Sigmoid colon (tissue), 7 donors: Measurements from ENCODE around the gene LILRB2. TPM values are rescaled to one million over a fixed set of nuclear protein-coding genes. Genes with fewer than 3 reads are reported as not detected.
A peak's percentile ranks its signal among the peaks of the same experiment; 100 is the strongest.
"Not testable (repeated sequence)": the region's sequence is repeated elsewhere in the genome, so short reads cannot be mapped to it uniquely, and the experiment has no call there.

Source experiments
- DNase-seq: peaks from one replicate; pipeline ENCODE4 v3.0.0-alpha.2; 2019
- H3K27ac ChIP-seq, 4 donors: fragments of 200-600 bp; sonication (generic); one replicate each; pipeline ENCODE4 v1.5.1; 2016 to 2019; ENCODE audit warnings: mild to moderate bottlenecking in 1 of 4
- H3K27me3 ChIP-seq, 3 donors: fragments of 200-600 bp; sonication (generic); one replicate each; pipeline ENCODE4 v1.5.1; 2019; ENCODE audit warnings: mild to moderate bottlenecking in 1 of 3
- H3K36me3 ChIP-seq, 4 donors: fragments of 200-600 bp; sonication (generic); one replicate each; pipeline ENCODE4 v1.5.1; 2016 to 2019
- H3K4me1 ChIP-seq, 4 donors: fragments of 200-600 bp; sonication (generic); one replicate each; pipeline ENCODE4 v1.5.1; 2017 to 2019
- H3K4me3 ChIP-seq, 4 donors: fragments of 200-600 bp; sonication (generic); one replicate each; pipeline ENCODE4 v1.5.1; 2017 to 2019; ENCODE audit warnings: mild to moderate bottlenecking in 2 of 4, moderate library complexity in 1 of 4
- H3K9me3 ChIP-seq, 4 donors: fragments of 200-600 bp in 3 of 4; sonication (generic) in 3 of 4; one replicate each; pipeline versions ENCODE4 v1.5.1 to v1.6.1; 2013 to 2019
- CTCF ChIP-seq, 4 experiments: fragments of 450-650 bp in 3 of 4; fragments of 200-600 bp in 1 of 4; IDR thresholded peaks; one replicate each; pipeline ENCODE4 v1.5.1; 2016 to 2019; ENCODE audit warnings: antibody characterized with exemption in 4 of 4, mild to moderate bottlenecking in 3 of 4, moderate library complexity in 2 of 4
- EP300 ChIP-seq, 4 donors: sonication (generic); formaldehyde crosslinking; IDR thresholded peaks; one replicate each; pipeline ENCODE4 v1.6.1; 2017; ENCODE audit warnings: antibody characterized with exemption in 4 of 4
- POLR2A ChIP-seq, 2 donors: fragments of 450-650 bp; IDR thresholded peaks; one replicate each; pipeline ENCODE4 v1.6.1; 2016; ENCODE audit warnings: antibody characterized with exemption in 2 of 2, mild to moderate bottlenecking in 2 of 2, moderate library complexity in 2 of 2
- POLR2AphosphoS5 ChIP-seq, 4 donors: sonication (generic); formaldehyde crosslinking; IDR thresholded peaks; one replicate each; pipeline ENCODE4 v1.6.1; 2017; ENCODE audit warnings: antibody characterized with exemption in 4 of 4
- WGBS, 2 donors: extraction: QIAGEN DNeasy Blood & Tissue Kit; methylation state at CpG; one replicate each; pipeline ENCODE4 v1.1.7; 2013; 5-methylcytosine and 5-hydroxymethylcytosine counted together
- intact Hi-C: fragments of 100-400 bp; cut with DNase I; formaldehyde crosslinking; loops from one replicate; pipeline ENCODE4 v1.15.1; 2023
- polyA plus RNA-seq, 3 donors: library from polyadenylated mRNA; stranded (reverse); fragments of 200-250 nt; gene quantifications; one replicate each; pipeline ENCODE4 v1.2.3, GENCODE V29; 2013
- total RNA-seq, 4 donors: library from RNA; depleted of rRNA; stranded (reverse); fragments of >200 nt; gene quantifications; one replicate each; pipeline ENCODE4 v1.1.0, GENCODE V29; 2016
- donor health status: healthy with polysubstance abuse.
- donor health status: Bipolar disorder and iron deficiency.
- donor health status: healthy.

The LILRB2 gene
- total and polyA plus RNA-seq, 7 donors, result 2.4 to 5.9 (median 3.6) TPM

- 58 to 71% methylated on average over 3 of the region's 3 CpGs for WGBS, 2 donors
- no peaks in the 10 kb centered on the region for H3K9me3 ChIP-seq
- DNase-seq, result no peak
Observed at GRCh38 chr19:54245936-54246335, 35.0 kb downstream of the LILRB2 start.

GRCh38 chr19:54243809-54244208 is 37.1 kb downstream of the LILRB2 start:
- 56 to 68% methylated on average over 5 to 7 of the region's 8 CpGs for WGBS, 2 donors
- H3K4me3 ChIP-seq, H3K4me1 ChIP-seq, H3K36me3 ChIP-seq, intact Hi-C loops, DNase-seq, H3K9me3 ChIP-seq, H3K27ac ChIP-seq: not testable (repeated sequence)
- H3K27me3 ChIP-seq, result peaks cover 0 to 13% (median 12%) of the 10 kb centered on the region in 3 donors

More at GRCh38 chr19:54245936-54246335, 35.0 kb downstream of the LILRB2 start:
- intact Hi-C loops, result loop anchor here (2.0 kb wide), 1 partner anchor 23 kb away; the partner anchor contains the start of gene LILRB3
- Histone ChIP-seq H3K4me1 (no peaks in the 10 kb centered on the region), H3K27me3 (peaks cover 0 to 12% (median 5%) of the 10 kb centered on the region in 3 donors), H3K4me3 (no peak overlapping the region), H3K27ac (no peak overlapping the region), H3K36me3 (no peaks in the 10 kb centered on the region)
- no peak for TF ChIP-seq POLR2AphosphoS5 (IDR thresholded peaks at IDR 0.05)
- no peak for TF ChIP-seq EP300 (IDR thresholded peaks at IDR 0.05)
- no peak for TF ChIP-seq POLR2A (IDR thresholded peaks at IDR 0.05)
- TF ChIP-seq CTCF (IDR thresholded peaks at IDR 0.05), result no peak

GRCh38 chr19:54242646-54243045 is 38.3 kb downstream of the LILRB2 start, which contains the start of gene LILRA6:
Gene LILRA6, minus strand, starts transcription at chr19:54242790.
- H3K27ac ChIP-seq, H3K9me3 ChIP-seq, intact Hi-C loops, H3K36me3 ChIP-seq, H3K4me3 ChIP-seq, H3K4me1 ChIP-seq: not testable (repeated sequence)
- WGBS, 2 donors, result 45 to 61% methylated on average over 6 of the region's 6 CpGs
- DNase-seq, result peak; percentile 60
- peaks cover 0 to 13% (median 4%) of the 10 kb centered on the region in 3 donors for H3K27me3 ChIP-seq

GRCh38 chr19:54242234-54242633 is 38.7 kb downstream of the LILRB2 start:
- H3K36me3 ChIP-seq, DNase-seq, H3K4me3 ChIP-seq, H3K4me1 ChIP-seq, H3K27ac ChIP-seq, H3K27me3 ChIP-seq, intact Hi-C loops, H3K9me3 ChIP-seq: not testable (repeated sequence)
- WGBS, 2 donors, result 61 to 70% methylated on average over 4 of the region's 4 CpGs

GRCh38 chr19:54240372-54241336 is 40.3 kb downstream of the LILRB2 start:
- H3K36me3 ChIP-seq, H3K27ac ChIP-seq, H3K4me3 ChIP-seq, H3K9me3 ChIP-seq, H3K27me3 ChIP-seq, H3K4me1 ChIP-seq, intact Hi-C loops: not testable (repeated sequence)
- peak; percentile 46 for DNase-seq
- WGBS, 2 donors, result 59 to 71% methylated on average over 19 of the region's 22 CpGs

GRCh38 chr19:54239491-54240371 is 41.2 kb downstream of the LILRB2 start:
- intact Hi-C loops, H3K27me3 ChIP-seq, H3K9me3 ChIP-seq, H3K4me1 ChIP-seq, H3K4me3 ChIP-seq, H3K36me3 ChIP-seq, H3K27ac ChIP-seq: not testable (repeated sequence)
- 66 to 81% methylated on average over 14 to 15 of the region's 21 CpGs for WGBS, 2 donors
- DNase-seq, result peak; percentile 55

GRCh38 chr19:54233941-54234340 is 47.0 kb downstream of the LILRB2 start:
- H3K4me1 ChIP-seq, result no peaks in the 10 kb centered on the region
- H3K9me3 ChIP-seq, result no peaks in the 10 kb centered on the region
- DNase-seq, result peak; percentile 26
- no peak overlapping the region for H3K4me3 ChIP-seq
- H3K27ac ChIP-seq, result no peak overlapping the region
- 65 to 83% methylated on average over 5 of the region's 5 CpGs for WGBS, 2 donors
- intact Hi-C loops, result loop anchor here (5.0 kb wide), 1 partner anchor 47 kb away; the partner anchor contains the start of gene MBOAT7
- no peaks in the 10 kb centered on the region for H3K36me3 ChIP-seq
- H3K27me3 ChIP-seq, result peaks cover 0 to 14% (median 7%) of the 10 kb centered on the region in 3 donors
- TF ChIP-seq CTCF (IDR thresholded peaks at IDR 0.05), result no peak
- no peak for TF ChIP-seq EP300 (IDR thresholded peaks at IDR 0.05)
- TF ChIP-seq POLR2A (IDR thresholded peaks at IDR 0.05), result no peak
- TF ChIP-seq POLR2AphosphoS5 (IDR thresholded peaks at IDR 0.05), result no peak
